ENCODE results near the gene RPL19. TPM values are rescaled to one million over a fixed set of nuclear protein-coding genes. Genes with fewer than 3 reads are reported as not detected.

Gene RPL19
- total and polyA plus RNA-seq, 2 donors (not counting 3 experiments of a cell fraction or from before 2014, with no cell fraction given), result 1,802 to 1,958 TPM

GRCh38 chr17:39198186-39198566, 1.9 kb upstream of the RPL19 start:
- Histone ChIP-seq H3K4me2 (ENCODE audit: insufficient read depth, low read length) (peak overlapping the region; percentile 32), H3K9ac (replicated peaks; ENCODE audit: extremely low read depth, insufficient read depth, low read length) (no peak overlapping the region), H3K9me3 (replicated peaks; ENCODE audit: control insufficient read depth, insufficient read depth, low read length) (no peaks in the 10 kb centered on the region), H4K20me1 (replicated peaks; ENCODE audit: control insufficient read depth, extremely low read depth, insufficient read depth, low read length) (no peaks in the 10 kb centered on the region), H3K4me1 (ENCODE audit: control insufficient read depth, extremely low read depth, insufficient read depth, low read length) (peaks cover 23% of the 10 kb centered on the region), H3K9me1 (replicated peaks; ENCODE audit: control insufficient read depth, extremely low read depth, insufficient read depth, low read length) (no peaks in the 10 kb centered on the region), H3K79me2 (ENCODE audit: control insufficient read depth, insufficient read depth, low read length) (peaks cover 44% of the 10 kb centered on the region), H3K27me3 (ENCODE audit: control insufficient read depth in 2 of 2, insufficient read depth in 2 of 2, low read length in 2 of 2) (no peaks in the 10 kb centered on the region), H3K36me3 (ENCODE audit: control insufficient read depth in 2 of 2, extremely low read depth in 1 of 2, insufficient read depth in 2 of 2, low read length in 2 of 2) (peaks cover 11 to 18% of the 10 kb centered on the region in 2 experiments), H2AFZ (ENCODE audit: low read depth, low read length) (no peak overlapping the region), H3K27ac (ENCODE audit: insufficient read depth, low read depth, low read length) (no peak overlapping the region), H3K4me3 (replicated peaks in 1 of 3; ENCODE audit: insufficient read depth in 1 of 3, low read depth in 1 of 3, low read length in 3 of 3) (no peak overlapping the region)
- CTCF ChIA-PET, result interaction anchor here (1.1 kb wide), 1 partner anchor 33 kb away, joined by 3 read pairs; no protein-coding TSS in a partner anchor
- intact Hi-C loops (cut with micrococcal nuclease) (no loop called here), dilution Hi-C loops (cut with MboI; ENCODE audit: extremely low pct_ligation_motif_present, low sequenced_read_pairs) (no loop called here)
- no TSS peak for BruUV-seq (replicated peaks)
- POLR2A ChIA-PET, result no interaction called here
- TF ChIP-seq FOS (IDR thresholded peaks at IDR 0.05; ENCODE audit: borderline replicate concordance, insufficient read depth, low read length), result no peak
- TF ChIP-seq MAX (IDR thresholded peaks at IDR 0.05; ENCODE audit: insufficient read depth, insufficient read length), result no peak
- FAIRE-seq (no peak), DNase-seq (ENCODE audit: low read depth, low spot score) (no peak)

GRCh38 chr17:39199820-39200069, 338 bp upstream of the RPL19 start:
- no peaks in the 10 kb centered on the region for H4K20me1 ChIP-seq (replicated peaks; ENCODE audit: control insufficient read depth, extremely low read depth, insufficient read depth, low read length)
- peak; percentile 92 for DNase-seq (ENCODE audit: low read depth, low spot score)
- H3K9ac ChIP-seq (replicated peaks; ENCODE audit: extremely low read depth, insufficient read depth, low read length), result peak overlapping the region; percentile 100
- POLR2A ChIA-PET, result interaction anchor here (0.7 to 1.3 kb wide), 12 partner anchors 9 to 331 kb away, joined by 3 to 7 read pairs (median 3); partner anchors contain the start of gene CDK12
- FAIRE-seq, result peak; percentile 100
- BruUV-seq (replicated peaks), result no TSS peak
- TF ChIP-seq EZH2 (IDR thresholded peaks at IDR 0.05; ENCODE audit: borderline replicate concordance, low read depth, low read length, severe bottlenecking) (no peak), GATA2 (IDR thresholded peaks at IDR 0.05; ENCODE audit: insufficient read depth, insufficient read length, low read depth, low read length) (no peak), POLR2AphosphoS5 (IDR thresholded peaks at IDR 0.05; ENCODE audit: insufficient read depth, low read depth, low read length) (peak; percentile 2), MYC (IDR thresholded peaks at IDR 0.05; ENCODE audit: low read depth, low read length) (no peak), FOS (IDR thresholded peaks at IDR 0.05; ENCODE audit: borderline replicate concordance, insufficient read depth, low read length) (no peak), POLR2A (IDR thresholded peaks at IDR 0.05; ENCODE audit: low read depth, low read length) (peak; percentile 46), MAX (IDR thresholded peaks at IDR 0.05; ENCODE audit: insufficient read depth, insufficient read length) (peak; percentile 93)
- peaks cover 18 to 27% of the 10 kb centered on the region in 2 experiments for H3K36me3 ChIP-seq (ENCODE audit: control insufficient read depth in 2 of 2, extremely low read depth in 1 of 2, insufficient read depth in 2 of 2, low read length in 2 of 2)
- no peaks in the 10 kb centered on the region for H3K27me3 ChIP-seq (ENCODE audit: control insufficient read depth in 2 of 2, insufficient read depth in 2 of 2, low read length in 2 of 2)
- intact Hi-C loops (cut with micrococcal nuclease) (loop anchor here (1.0 to 2.0 kb wide), 2 partner anchors 25 to 45 kb away; partner anchors contain the start of gene STAC2), dilution Hi-C loops (cut with MboI; ENCODE audit: extremely low pct_ligation_motif_present, low sequenced_read_pairs) (no loop called here)
- H3K9me1 ChIP-seq (replicated peaks; ENCODE audit: control insufficient read depth, extremely low read depth, insufficient read depth, low read length), result no peaks in the 10 kb centered on the region
- peak overlapping the region; percentile 99 for H3K27ac ChIP-seq (ENCODE audit: insufficient read depth, low read depth, low read length)
- peaks cover 41% of the 10 kb centered on the region for H3K79me2 ChIP-seq (ENCODE audit: control insufficient read depth, insufficient read depth, low read length)
- H3K4me3 ChIP-seq (replicated peaks in 1 of 3; ENCODE audit: insufficient read depth in 1 of 3, low read depth in 1 of 3, low read length in 3 of 3), result peak overlapping the region; percentile 81 to 99 (median 96)
- no peaks in the 10 kb centered on the region for H3K9me3 ChIP-seq (replicated peaks; ENCODE audit: control insufficient read depth, insufficient read depth, low read length)
- H3K4me1 ChIP-seq (ENCODE audit: control insufficient read depth, extremely low read depth, insufficient read depth, low read length), result peaks cover 23% of the 10 kb centered on the region
- CTCF ChIA-PET, result interaction anchor here (0.7 to 1.4 kb wide), 9 partner anchors 18 to 217 kb away, joined by 3 to 10 read pairs (median 5); no protein-coding TSS in a partner anchor
- peak overlapping the region; percentile 94 for H3K4me2 ChIP-seq (ENCODE audit: insufficient read depth, low read length)
- peak overlapping the region; percentile 85 for H2AFZ ChIP-seq (ENCODE audit: low read depth, low read length)
